T-helper 2 cell treated with Interferon-gamma antibody and Interleukin-4, amounts not matched to agents 100 ng/mL and 5 ng/mL, for 36 hours (primary cell): ENCODE data around the gene C1orf52. TPM values are rescaled to one million over a fixed set of nuclear protein-coding genes. Genes with fewer than 3 reads are reported as not detected.

Source experiments
- intact Hi-C: fragments of 100-400 bp; cut with micrococcal nuclease; formaldehyde crosslinking; loops from one replicate; pipeline ENCODE4 v1.15.1; 2023
- total RNA-seq: library from RNA; stranded (reverse); gene quantifications from 2 replicates; pipeline ENCODE4 v1.2.3, GENCODE V29; 2022

Gene C1orf52
- total RNA-seq, 1 donor from 2014 or later: 22.3 TPM

DNA sequence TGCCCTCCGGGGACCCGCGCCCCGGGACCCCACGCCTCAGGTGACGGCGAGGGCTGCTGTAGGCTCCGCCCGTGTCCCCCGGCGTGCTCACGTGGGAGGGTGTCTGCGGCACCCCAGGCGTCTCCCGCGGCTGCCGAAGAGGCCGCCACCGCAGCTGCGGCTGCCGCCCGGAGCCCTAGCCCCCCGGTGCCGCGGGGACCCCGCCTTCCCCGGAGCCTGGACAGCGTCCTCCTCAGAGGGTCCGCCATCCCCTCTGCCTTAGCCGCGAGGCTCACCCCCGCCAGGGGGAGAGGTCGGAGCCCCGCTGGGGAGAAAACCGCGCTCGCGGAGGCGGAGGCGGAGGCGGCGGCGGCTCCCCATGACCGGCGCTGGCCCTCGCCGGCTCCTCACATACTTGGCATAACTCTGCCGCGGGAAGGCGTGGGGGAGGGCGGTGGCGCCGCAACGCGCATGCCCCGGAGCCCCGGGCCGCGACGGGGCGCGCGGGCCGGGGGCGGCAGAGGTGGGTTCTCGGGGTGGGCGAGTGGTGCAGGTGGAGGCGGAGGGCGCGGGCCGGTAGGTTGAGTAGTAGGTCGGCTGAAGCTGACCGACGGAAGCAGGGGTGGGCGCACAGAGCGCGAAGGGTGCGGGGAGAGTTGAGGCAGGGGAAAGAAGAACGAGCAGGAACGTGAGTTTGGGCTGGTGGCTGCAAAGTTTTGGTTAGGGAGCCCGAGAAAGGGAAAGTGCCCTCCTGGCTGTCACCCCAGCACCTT is 57.9 kb downstream of the C1orf52 start:
- intact Hi-C loops: loop anchor here (1.0 to 5.0 kb wide), 13 partner anchors 22 to 694 kb away; partner anchors contain the start of genes BCL10, C1orf52, CTBS and GNG5

DNA sequence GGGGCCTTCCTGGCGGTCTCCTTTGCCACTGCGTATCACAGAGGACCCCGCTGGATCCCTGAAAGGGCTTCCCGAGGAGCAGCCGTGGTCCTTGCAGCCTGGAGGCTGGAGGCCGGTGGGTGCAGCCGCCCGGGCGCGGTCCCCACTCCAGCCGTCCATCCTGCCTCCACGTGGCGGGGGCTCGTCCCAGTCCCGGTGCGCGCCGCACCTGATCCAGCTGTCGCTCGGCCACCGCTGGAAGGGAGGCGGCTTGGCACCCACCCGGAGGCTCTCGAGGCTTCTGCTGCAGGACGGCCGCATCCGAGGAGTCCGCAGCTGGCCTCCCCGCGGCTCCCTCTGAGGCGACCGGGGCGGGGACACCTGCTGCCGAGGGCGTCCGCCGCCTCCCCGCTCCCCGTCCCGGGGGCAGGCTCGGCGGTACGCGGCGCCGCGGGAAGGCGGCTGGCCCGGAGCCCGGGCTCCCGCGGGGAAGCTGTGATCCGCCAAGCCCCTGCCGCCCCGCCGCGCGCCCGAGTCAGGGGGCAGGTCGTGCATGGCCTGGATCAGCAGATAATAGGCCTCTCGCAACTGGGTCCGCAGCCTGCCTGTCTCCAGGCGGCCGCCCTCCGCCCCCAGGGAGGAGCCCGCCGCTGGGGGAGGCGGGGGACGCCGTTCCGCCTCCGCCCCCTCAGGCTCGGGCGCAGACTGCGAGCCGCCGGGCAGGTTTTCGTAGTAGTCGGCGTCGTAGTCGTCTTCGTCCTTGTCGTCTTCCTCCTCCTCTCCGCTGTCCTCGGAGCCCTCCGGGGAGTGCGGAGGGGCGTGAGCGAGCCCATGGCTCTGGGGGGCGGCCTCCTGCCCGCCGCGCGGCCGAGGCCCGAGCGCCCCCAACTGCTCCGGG is 58.8 kb downstream of the C1orf52 start, which contains the start of gene SYDE2:
TSS of gene SYDE2 (minus strand) at position 554 of the 877 bp plus-strand sequence. CDS start at position 534, 20 bp downstream.
- intact Hi-C loops: loop anchor here (1.0 to 5.0 kb wide), 13 partner anchors 21 to 693 kb away; partner anchors contain the start of genes BCL10, C1orf52, CTBS and GNG5

Other genes with a start within 250 kb of the C1orf52 start
- gene MCOLN3, start 211.2 kb downstream of the C1orf52 start, total RNA-seq: 3.4 and 4.1 TPM in 2 replicates
- gene SYDE2, start 58.6 kb downstream of the C1orf52 start, total RNA-seq: 1.5 and 2.0 TPM in 2 replicates
- 26.9 and 27.3 TPM in 2 replicates for gene BCL10, start 17.0 kb upstream of the C1orf52 start, total RNA-seq
- gene DDAH1, start 205.5 kb upstream of the C1orf52 start, total RNA-seq: 0.05 TPM in 1 of 2 replicates, not detected in the other